ENCODE results near the gene ESM1. TPM values are rescaled to one million over a fixed set of nuclear protein-coding genes. Genes with fewer than 3 reads are reported as not detected.

Gene ESM1
- total and polyA plus RNA-seq, 2 experiments from 2014 or later = 1.5 to 2.2 TPM

GRCh38 chr5:54942064-54942778 is 43.2 kb downstream of the ESM1 start:
- Histone ChIP-seq H3K79me2 (no peaks in the 10 kb centered on the region), H3K27me3 (no peaks in the 10 kb centered on the region), H3K27ac (no peak overlapping the region), H3K36me3 (replicated peaks; ENCODE audit: insufficient read depth, low read depth) (no peaks in the 10 kb centered on the region), H3K4me2 (no peak overlapping the region), H3K4me3 (no peak overlapping the region), H2AFZ (no peak overlapping the region), H3K9me2 (replicated peaks; ENCODE audit: insufficient read depth) (no peaks in the 10 kb centered on the region), H3K4me1 (ENCODE audit: insufficient read depth) (no peaks in the 10 kb centered on the region), H4K20me1 (ENCODE audit: insufficient read depth, poor library complexity, severe bottlenecking) (no peaks in the 10 kb centered on the region), H3K9me3 (ENCODE audit: low read depth) (no peaks in the 10 kb centered on the region)
- WGBS (ENCODE audit: low lambda C conversion rate, missing lambda C conversion rate) = 80% methylated on average over 9 of the region's 9 CpGs
- TF ChIP-seq EZH2 (IDR thresholded peaks at IDR 0.05; ENCODE audit: borderline replicate concordance) = no peak
- no peak for DNase-seq (ENCODE audit: low spot score)

- Histone ChIP-seq H3K4me3 (no peak overlapping the region), H4K20me1 (ENCODE audit: insufficient read depth, poor library complexity, severe bottlenecking) (no peaks in the 10 kb centered on the region), H3K79me2 (no peaks in the 10 kb centered on the region), H3K9me2 (replicated peaks; ENCODE audit: insufficient read depth) (no peaks in the 10 kb centered on the region), H3K9me3 (ENCODE audit: low read depth) (no peaks in the 10 kb centered on the region), H3K36me3 (replicated peaks; ENCODE audit: insufficient read depth, low read depth) (no peaks in the 10 kb centered on the region), H3K27ac (no peak overlapping the region), H3K4me1 (ENCODE audit: insufficient read depth) (no peaks in the 10 kb centered on the region), H3K4me2 (no peak overlapping the region), H2AFZ (no peak overlapping the region), H3K27me3 (peaks cover 7% of the 10 kb centered on the region)
- WGBS (ENCODE audit: low lambda C conversion rate, missing lambda C conversion rate) = 60% methylated on average over 5 of the region's 5 CpGs
- TF ChIP-seq CTCF (IDR thresholded peaks at IDR 0.05; ENCODE audit: poor library complexity) = no peak
- TF ChIP-seq EZH2phosphoT487 (IDR thresholded peaks at IDR 0.05; ENCODE audit: low read depth, severe bottlenecking, unreplicated experiment) = no peak
- no peak for TF ChIP-seq EZH2 (IDR thresholded peaks at IDR 0.05; ENCODE audit: borderline replicate concordance)
- no peak for DNase-seq (ENCODE audit: low spot score)
Observed at GRCh38 chr5:54936201-54936600, 49.2 kb downstream of the ESM1 start.

GRCh38 chr5:54932789-54933188 is 52.6 kb downstream of the ESM1 start:
- Histone ChIP-seq H3K4me1 (ENCODE audit: insufficient read depth) (no peaks in the 10 kb centered on the region), H3K36me3 (replicated peaks; ENCODE audit: insufficient read depth, low read depth) (no peaks in the 10 kb centered on the region), H3K9me3 (ENCODE audit: low read depth) (no peaks in the 10 kb centered on the region), H3K9me2 (replicated peaks; ENCODE audit: insufficient read depth) (no peaks in the 10 kb centered on the region), H3K27me3 (peaks cover 7% of the 10 kb centered on the region), H3K79me2 (no peaks in the 10 kb centered on the region), H4K20me1 (ENCODE audit: insufficient read depth, poor library complexity, severe bottlenecking) (no peaks in the 10 kb centered on the region), H3K27ac (no peak overlapping the region), H3K4me3 (no peak overlapping the region), H2AFZ (no peak overlapping the region), H3K4me2 (no peak overlapping the region)
- 56% methylated on average over 6 of the region's 6 CpGs for WGBS (ENCODE audit: low lambda C conversion rate, missing lambda C conversion rate)
- no peak for TF ChIP-seq EZH2 (IDR thresholded peaks at IDR 0.05; ENCODE audit: borderline replicate concordance)
- no peak for TF ChIP-seq EZH2phosphoT487 (IDR thresholded peaks at IDR 0.05; ENCODE audit: low read depth, severe bottlenecking, unreplicated experiment)
- TF ChIP-seq CTCF (IDR thresholded peaks at IDR 0.05; ENCODE audit: poor library complexity) = no peak
- DNase-seq (ENCODE audit: low spot score) = no peak

GRCh38 chr5:54930736-54931135 is 54.7 kb downstream of the ESM1 start:
- H3K4me2 ChIP-seq = no peak overlapping the region
- 94% methylated on average over 2 of the region's 2 CpGs for WGBS (ENCODE audit: low lambda C conversion rate, missing lambda C conversion rate)

More at GRCh38 chr5:54930736-54931135, 54.7 kb downstream of the ESM1 start:
- peaks cover 3% of the 10 kb centered on the region for H3K27me3 ChIP-seq
- no peaks in the 10 kb centered on the region for H4K20me1 ChIP-seq (ENCODE audit: insufficient read depth, poor library complexity, severe bottlenecking)
- no peak for DNase-seq (ENCODE audit: low spot score)
- no peak overlapping the region for H3K27ac ChIP-seq
- TF ChIP-seq CTCF (IDR thresholded peaks at IDR 0.05; ENCODE audit: poor library complexity) (no peak), EZH2 (IDR thresholded peaks at IDR 0.05; ENCODE audit: borderline replicate concordance) (no peak), EZH2phosphoT487 (IDR thresholded peaks at IDR 0.05; ENCODE audit: low read depth, severe bottlenecking, unreplicated experiment) (no peak)
- no peak overlapping the region for H2AFZ ChIP-seq
- no peaks in the 10 kb centered on the region for H3K4me1 ChIP-seq (ENCODE audit: insufficient read depth)
- H3K9me2 ChIP-seq (replicated peaks; ENCODE audit: insufficient read depth) = no peaks in the 10 kb centered on the region
- H3K79me2 ChIP-seq = no peaks in the 10 kb centered on the region
- no peaks in the 10 kb centered on the region for H3K36me3 ChIP-seq (replicated peaks; ENCODE audit: insufficient read depth, low read depth)
- H3K9me3 ChIP-seq (ENCODE audit: low read depth) = no peaks in the 10 kb centered on the region
- H3K4me3 ChIP-seq = no peak overlapping the region
